ENCODE data around the gene MICA. TPM values are rescaled to one million over a fixed set of nuclear protein-coding genes. Genes with fewer than 3 reads are reported as not detected.

The MICA gene
- total and polyA plus RNA-seq, 9 of the 15 experiments (the other 6 are each of a cell fraction or from before 2014, with no cell fraction given): 11.8 to 24.6 (median 16.7) TPM

DNA sequence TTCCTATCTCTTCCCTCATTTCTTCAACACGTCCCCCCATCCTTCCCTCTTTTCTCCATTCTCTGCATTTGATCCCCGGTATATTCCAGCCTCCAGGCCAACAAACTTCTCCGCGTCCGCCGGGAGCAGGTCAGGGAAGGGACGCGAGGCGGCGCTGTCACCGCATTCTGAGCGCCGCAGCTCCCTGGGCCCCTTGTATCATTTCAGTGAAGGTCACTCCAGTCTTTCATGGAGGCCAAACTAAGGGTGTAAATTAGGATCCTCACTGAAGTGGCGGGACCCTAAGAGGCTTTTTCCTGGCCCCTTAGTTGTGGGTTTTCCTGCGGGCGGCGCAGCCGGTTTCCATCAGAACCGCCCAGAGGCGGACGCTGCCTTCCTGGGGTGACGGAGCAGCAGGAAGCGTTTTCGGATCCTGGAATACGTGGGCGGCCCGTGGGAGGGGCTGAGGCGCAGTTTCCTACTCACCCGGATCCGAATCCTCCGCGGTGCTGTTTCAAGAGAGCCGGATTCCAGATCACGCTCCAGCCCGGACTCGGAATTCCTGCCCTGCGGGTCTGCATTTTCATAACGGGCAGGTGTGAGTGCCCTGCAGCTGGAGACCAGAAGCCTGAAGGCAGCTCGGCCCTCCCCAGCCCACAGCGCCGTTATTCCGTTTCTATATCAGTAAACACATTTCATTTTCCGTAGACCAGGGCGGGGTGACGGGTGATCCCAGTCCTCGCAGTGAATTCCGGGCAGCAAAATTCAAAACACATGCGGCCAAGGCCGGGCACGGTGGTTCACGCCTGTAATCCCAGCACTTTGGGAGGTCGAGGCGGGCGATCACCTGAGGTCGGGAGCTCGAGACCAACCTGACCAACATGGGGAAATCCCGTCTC, 3.6 kb upstream of the MICA start (continued):
- TF ChIP-seq ZNF280B (CRISPR knock-in tag; IDR thresholded peaks at IDR 0.05) (no peak), ZNF282 (CRISPR knock-in tag; IDR thresholded peaks at IDR 0.05) (no peak), STAG1 (CRISPR knock-in tag; IDR thresholded peaks at IDR 0.05; ENCODE audit: borderline replicate concordance) (no peak), BHLHE40 (IDR thresholded peaks at IDR 0.05; ENCODE audit: low read length) (peak; percentile 9; the same call in 1 of the 2 replicates), TEAD4 (IDR thresholded peaks at IDR 0.05; ENCODE audit: low read length) (peak; percentile 43; the same call in 1 of the 2 replicates), TEAD4 (CRISPR knock-in tag; IDR thresholded peaks at IDR 0.05; ENCODE audit: borderline replicate concordance) (no peak), USF2 (CRISPR knock-in tag; IDR thresholded peaks at IDR 0.05) (no peak), SRSF9 (IDR thresholded peaks at IDR 0.05; ENCODE audit: borderline replicate concordance, low read depth, low read length) (no peak), NEUROD1 (IDR thresholded peaks at IDR 0.05; ENCODE audit: borderline replicate concordance, low read depth, low read length, partially characterized antibody) (no peak), NBN (IDR thresholded peaks at IDR 0.05; ENCODE audit: low read depth) (peak; percentile 94), GTF2A2 (tag; IDR thresholded peaks at IDR 0.05) (no peak), PYGO2 (tag; IDR thresholded peaks at IDR 0.05) (0 out of 2 replicates have a peak, but pooled peaks have one; percentile 22), ZNF75A (CRISPR knock-in tag; IDR thresholded peaks at IDR 0.05) (no peak)
- TF ChIP-seq, protein P1, sequence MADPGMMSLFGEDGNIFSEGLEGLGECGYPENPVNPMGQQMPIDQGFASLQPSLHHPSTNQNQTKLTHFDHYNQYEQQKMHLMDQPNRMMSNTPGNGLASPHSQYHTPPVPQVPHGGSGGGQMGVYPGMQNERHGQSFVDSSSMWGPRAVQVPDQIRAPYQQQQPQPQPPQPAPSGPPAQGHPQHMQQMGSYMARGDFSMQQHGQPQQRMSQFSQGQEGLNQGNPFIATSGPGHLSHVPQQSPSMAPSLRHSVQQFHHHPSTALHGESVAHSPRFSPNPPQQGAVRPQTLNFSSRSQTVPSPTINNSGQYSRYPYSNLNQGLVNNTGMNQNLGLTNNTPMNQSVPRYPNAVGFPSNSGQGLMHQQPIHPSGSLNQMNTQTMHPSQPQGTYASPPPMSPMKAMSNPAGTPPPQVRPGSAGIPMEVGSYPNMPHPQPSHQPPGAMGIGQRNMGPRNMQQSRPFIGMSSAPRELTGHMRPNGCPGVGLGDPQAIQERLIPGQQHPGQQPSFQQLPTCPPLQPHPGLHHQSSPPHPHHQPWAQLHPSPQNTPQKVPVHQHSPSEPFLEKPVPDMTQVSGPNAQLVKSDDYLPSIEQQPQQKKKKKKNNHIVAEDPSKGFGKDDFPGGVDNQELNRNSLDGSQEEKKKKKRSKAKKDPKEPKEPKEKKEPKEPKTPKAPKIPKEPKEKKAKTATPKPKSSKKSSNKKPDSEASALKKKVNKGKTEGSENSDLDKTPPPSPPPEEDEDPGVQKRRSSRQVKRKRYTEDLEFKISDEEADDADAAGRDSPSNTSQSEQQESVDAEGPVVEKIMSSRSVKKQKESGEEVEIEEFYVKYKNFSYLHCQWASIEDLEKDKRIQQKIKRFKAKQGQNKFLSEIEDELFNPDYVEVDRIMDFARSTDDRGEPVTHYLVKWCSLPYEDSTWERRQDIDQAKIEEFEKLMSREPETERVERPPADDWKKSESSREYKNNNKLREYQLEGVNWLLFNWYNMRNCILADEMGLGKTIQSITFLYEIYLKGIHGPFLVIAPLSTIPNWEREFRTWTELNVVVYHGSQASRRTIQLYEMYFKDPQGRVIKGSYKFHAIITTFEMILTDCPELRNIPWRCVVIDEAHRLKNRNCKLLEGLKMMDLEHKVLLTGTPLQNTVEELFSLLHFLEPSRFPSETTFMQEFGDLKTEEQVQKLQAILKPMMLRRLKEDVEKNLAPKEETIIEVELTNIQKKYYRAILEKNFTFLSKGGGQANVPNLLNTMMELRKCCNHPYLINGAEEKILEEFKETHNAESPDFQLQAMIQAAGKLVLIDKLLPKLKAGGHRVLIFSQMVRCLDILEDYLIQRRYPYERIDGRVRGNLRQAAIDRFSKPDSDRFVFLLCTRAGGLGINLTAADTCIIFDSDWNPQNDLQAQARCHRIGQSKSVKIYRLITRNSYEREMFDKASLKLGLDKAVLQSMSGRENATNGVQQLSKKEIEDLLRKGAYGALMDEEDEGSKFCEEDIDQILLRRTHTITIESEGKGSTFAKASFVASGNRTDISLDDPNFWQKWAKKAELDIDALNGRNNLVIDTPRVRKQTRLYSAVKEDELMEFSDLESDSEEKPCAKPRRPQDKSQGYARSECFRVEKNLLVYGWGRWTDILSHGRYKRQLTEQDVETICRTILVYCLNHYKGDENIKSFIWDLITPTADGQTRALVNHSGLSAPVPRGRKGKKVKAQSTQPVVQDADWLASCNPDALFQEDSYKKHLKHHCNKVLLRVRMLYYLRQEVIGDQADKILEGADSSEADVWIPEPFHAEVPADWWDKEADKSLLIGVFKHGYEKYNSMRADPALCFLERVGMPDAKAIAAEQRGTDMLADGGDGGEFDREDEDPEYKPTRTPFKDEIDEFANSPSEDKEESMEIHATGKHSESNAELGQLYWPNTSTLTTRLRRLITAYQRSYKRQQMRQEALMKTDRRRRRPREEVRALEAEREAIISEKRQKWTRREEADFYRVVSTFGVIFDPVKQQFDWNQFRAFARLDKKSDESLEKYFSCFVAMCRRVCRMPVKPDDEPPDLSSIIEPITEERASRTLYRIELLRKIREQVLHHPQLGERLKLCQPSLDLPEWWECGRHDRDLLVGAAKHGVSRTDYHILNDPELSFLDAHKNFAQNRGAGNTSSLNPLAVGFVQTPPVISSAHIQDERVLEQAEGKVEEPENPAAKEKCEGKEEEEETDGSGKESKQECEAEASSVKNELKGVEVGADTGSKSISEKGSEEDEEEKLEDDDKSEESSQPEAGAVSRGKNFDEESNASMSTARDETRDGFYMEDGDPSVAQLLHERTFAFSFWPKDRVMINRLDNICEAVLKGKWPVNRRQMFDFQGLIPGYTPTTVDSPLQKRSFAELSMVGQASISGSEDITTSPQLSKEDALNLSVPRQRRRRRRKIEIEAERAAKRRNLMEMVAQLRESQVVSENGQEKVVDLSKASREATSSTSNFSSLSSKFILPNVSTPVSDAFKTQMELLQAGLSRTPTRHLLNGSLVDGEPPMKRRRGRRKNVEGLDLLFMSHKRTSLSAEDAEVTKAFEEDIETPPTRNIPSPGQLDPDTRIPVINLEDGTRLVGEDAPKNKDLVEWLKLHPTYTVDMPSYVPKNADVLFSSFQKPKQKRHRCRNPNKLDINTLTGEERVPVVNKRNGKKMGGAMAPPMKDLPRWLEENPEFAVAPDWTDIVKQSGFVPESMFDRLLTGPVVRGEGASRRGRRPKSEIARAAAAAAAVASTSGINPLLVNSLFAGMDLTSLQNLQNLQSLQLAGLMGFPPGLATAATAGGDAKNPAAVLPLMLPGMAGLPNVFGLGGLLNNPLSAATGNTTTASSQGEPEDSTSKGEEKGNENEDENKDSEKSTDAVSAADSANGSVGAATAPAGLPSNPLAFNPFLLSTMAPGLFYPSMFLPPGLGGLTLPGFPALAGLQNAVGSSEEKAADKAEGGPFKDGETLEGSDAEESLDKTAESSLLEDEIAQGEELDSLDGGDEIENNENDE (IDR thresholded peaks at IDR 0.05; ENCODE audit: low read depth, low read length): no peak
